ENCODE measurements around the gene STYXL1. TPM values are rescaled to one million over a fixed set of nuclear protein-coding genes. Genes with fewer than 3 reads are reported as not detected.

The STYXL1 gene
- total RNA-seq, 1 experiment from 2014 or later: 21.3 TPM

DNA sequence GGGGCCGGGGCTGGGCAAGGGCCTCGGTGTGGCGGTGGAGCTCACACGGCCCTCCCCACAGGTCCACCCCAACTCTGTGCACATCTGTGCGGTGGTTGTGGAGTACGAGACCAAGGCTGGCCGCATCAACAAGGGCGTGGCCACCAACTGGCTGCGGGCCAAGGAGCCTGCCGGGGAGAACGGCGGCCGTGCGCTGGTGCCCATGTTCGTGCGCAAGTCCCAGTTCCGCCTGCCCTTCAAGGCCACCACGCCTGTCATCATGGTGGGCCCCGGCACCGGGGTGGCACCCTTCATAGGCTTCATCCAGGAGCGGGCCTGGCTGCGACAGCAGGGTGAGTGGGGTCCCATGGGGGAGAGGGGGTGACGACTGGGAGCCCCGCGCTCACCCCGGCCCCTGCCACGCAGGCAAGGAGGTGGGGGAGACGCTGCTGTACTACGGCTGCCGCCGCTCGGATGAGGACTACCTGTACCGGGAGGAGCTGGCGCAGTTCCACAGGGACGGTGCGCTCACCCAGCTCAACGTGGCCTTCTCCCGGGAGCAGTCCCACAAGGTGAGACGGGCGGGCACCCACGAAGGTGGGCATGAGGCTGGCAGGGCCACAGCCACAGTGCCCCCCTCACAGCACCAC lies 62.2 kb downstream of the STYXL1 start:
- DNase-seq (ENCODE audit: low spot score) (no peak), ATAC-seq (no peak)
- Mint-ChIP-seq H3K4me1 (peaks cover 10% of the 10 kb centered on the region), H3K36me3 (peaks cover 9% of the 10 kb centered on the region), H3K27me3 (ENCODE audit: low read depth) (no peaks in the 10 kb centered on the region), H3K9me3 (no peaks in the 10 kb centered on the region), H3K4me3 (no peak overlapping the region), H3K27ac (no peak overlapping the region)
- POLR2A ChIA-PET: interaction anchor here (0.5 to 0.6 kb wide), 2 partner anchors 99 to 214 kb away, joined by 3 to 6 read pairs; no protein-coding TSS in a partner anchor
- no peak for TF ChIP-seq FOXK1 (CRISPR knock-in tag; IDR thresholded peaks at IDR 0.05)
- TF ChIP-seq, protein P1, sequence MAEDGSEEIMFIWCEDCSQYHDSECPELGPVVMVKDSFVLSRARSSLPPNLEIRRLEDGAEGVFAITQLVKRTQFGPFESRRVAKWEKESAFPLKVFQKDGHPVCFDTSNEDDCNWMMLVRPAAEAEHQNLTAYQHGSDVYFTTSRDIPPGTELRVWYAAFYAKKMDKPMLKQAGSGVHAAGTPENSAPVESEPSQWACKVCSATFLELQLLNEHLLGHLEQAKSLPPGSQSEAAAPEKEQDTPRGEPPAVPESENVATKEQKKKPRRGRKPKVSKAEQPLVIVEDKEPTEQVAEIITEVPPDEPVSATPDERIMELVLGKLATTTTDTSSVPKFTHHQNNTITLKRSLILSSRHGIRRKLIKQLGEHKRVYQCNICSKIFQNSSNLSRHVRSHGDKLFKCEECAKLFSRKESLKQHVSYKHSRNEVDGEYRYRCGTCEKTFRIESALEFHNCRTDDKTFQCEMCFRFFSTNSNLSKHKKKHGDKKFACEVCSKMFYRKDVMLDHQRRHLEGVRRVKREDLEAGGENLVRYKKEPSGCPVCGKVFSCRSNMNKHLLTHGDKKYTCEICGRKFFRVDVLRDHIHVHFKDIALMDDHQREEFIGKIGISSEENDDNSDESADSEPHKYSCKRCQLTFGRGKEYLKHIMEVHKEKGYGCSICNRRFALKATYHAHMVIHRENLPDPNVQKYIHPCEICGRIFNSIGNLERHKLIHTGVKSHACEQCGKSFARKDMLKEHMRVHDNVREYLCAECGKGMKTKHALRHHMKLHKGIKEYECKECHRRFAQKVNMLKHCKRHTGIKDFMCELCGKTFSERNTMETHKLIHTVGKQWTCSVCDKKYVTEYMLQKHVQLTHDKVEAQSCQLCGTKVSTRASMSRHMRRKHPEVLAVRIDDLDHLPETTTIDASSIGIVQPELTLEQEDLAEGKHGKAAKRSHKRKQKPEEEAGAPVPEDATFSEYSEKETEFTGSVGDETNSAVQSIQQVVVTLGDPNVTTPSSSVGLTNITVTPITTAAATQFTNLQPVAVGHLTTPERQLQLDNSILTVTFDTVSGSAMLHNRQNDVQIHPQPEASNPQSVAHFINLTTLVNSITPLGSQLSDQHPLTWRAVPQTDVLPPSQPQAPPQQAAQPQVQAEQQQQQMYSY (CRISPR knock-in tag; IDR thresholded peaks at IDR 0.05): no peak
- TF ChIP-seq NR3C1 (CRISPR knock-in tag; conservative IDR thresholded peaks at IDR 0.05; ENCODE audit: low read depth): no peak
- TF ChIP-seq RELA (CRISPR knock-in tag; IDR thresholded peaks at IDR 0.05; ENCODE audit: borderline replicate concordance): no peak
- CTCF ChIA-PET: interaction anchor here (0.6 to 1.3 kb wide), 2 partner anchors 120 to 209 kb away, joined by 3 to 4 read pairs; no protein-coding TSS in a partner anchor

DNA sequence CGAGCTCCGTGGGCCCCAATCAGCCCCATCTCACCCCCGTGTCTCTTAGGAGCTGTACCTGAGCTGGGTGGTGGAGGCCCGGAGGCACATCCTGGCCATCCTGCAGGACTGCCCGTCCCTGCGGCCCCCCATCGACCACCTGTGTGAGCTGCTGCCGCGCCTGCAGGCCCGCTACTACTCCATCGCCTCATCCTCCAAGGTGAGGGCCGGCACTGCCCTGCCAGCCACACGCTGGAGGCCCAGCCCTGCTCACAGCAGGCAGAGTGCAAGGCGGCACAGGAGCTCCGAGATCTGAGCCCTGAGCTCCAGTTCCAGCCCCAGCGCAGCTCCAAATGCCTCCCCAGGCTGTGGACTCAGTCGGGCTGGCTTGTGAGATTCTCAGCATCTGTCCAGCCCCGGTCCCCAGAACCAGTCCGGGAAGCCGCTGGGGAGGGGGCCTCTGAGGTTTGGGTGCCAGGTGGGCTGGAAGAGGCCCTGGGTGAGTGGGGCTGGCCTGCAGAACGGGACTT lies 62.7 kb downstream of the STYXL1 start:
- no peak overlapping the region for H3K27ac Mint-ChIP-seq
- ChIA-PET POLR2A (no interaction called here), CTCF (interaction anchor here (0.6 to 1.3 kb wide), 3 partner anchors 35 to 209 kb away, joined by 3 to 4 read pairs (median 3); no protein-coding TSS in a partner anchor)
- peaks cover 11% of the 10 kb centered on the region for H3K36me3 Mint-ChIP-seq
- no peaks in the 10 kb centered on the region for H3K27me3 Mint-ChIP-seq (ENCODE audit: low read depth)
- no peak overlapping the region for H3K4me3 Mint-ChIP-seq
- no peak for DNase-seq (ENCODE audit: low spot score)
- H3K9me3 Mint-ChIP-seq: no peaks in the 10 kb centered on the region
- ATAC-seq: no peak
- peaks cover 6% of the 10 kb centered on the region for H3K4me1 Mint-ChIP-seq
- TF ChIP-seq NFYB (CRISPR knock-in tag; conservative IDR thresholded peaks at IDR 0.05; ENCODE audit: low read depth) (no peak), JUN (CRISPR knock-in tag; IDR thresholded peaks at IDR 0.05) (no peak), HMGA2 (CRISPR knock-in tag; IDR thresholded peaks at IDR 0.05) (no peak), ZNF138 (CRISPR knock-in tag; conservative IDR thresholded peaks at IDR 0.05) (no peak), RORB (CRISPR knock-in tag; IDR thresholded peaks at IDR 0.05) (no peak), NR1H2 (CRISPR knock-in tag; IDR thresholded peaks at IDR 0.05) (no peak)
- TF ChIP-seq, protein P2, sequence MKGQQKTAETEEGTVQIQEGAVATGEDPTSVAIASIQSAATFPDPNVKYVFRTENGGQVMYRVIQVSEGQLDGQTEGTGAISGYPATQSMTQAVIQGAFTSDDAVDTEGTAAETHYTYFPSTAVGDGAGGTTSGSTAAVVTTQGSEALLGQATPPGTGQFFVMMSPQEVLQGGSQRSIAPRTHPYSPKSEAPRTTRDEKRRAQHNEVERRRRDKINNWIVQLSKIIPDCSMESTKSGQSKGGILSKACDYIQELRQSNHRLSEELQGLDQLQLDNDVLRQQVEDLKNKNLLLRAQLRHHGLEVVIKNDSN (CRISPR knock-in tag; IDR thresholded peaks at IDR 0.05): no peak
- TF ChIP-seq, protein P3, sequence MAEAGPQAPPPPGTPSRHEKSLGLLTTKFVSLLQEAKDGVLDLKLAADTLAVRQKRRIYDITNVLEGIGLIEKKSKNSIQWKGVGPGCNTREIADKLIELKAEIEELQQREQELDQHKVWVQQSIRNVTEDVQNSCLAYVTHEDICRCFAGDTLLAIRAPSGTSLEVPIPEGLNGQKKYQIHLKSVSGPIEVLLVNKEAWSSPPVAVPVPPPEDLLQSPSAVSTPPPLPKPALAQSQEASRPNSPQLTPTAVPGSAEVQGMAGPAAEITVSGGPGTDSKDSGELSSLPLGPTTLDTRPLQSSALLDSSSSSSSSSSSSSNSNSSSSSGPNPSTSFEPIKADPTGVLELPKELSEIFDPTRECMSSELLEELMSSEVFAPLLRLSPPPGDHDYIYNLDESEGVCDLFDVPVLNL (CRISPR knock-in tag; IDR thresholded peaks at IDR 0.05; ENCODE audit: borderline replicate concordance, low read depth): no peak
- TF ChIP-seq, protein P4, sequence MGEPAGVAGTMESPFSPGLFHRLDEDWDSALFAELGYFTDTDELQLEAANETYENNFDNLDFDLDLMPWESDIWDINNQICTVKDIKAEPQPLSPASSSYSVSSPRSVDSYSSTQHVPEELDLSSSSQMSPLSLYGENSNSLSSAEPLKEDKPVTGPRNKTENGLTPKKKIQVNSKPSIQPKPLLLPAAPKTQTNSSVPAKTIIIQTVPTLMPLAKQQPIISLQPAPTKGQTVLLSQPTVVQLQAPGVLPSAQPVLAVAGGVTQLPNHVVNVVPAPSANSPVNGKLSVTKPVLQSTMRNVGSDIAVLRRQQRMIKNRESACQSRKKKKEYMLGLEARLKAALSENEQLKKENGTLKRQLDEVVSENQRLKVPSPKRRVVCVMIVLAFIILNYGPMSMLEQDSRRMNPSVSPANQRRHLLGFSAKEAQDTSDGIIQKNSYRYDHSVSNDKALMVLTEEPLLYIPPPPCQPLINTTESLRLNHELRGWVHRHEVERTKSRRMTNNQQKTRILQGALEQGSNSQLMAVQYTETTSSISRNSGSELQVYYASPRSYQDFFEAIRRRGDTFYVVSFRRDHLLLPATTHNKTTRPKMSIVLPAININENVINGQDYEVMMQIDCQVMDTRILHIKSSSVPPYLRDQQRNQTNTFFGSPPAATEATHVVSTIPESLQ (CRISPR knock-in tag; IDR thresholded peaks at IDR 0.05): no peak
- TF ChIP-seq, protein P5, sequence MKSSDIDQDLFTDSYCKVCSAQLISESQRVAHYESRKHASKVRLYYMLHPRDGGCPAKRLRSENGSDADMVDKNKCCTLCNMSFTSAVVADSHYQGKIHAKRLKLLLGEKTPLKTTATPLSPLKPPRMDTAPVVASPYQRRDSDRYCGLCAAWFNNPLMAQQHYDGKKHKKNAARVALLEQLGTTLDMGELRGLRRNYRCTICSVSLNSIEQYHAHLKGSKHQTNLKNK (CRISPR knock-in tag; IDR thresholded peaks at IDR 0.05): no peak
- TF ChIP-seq, protein P6, sequence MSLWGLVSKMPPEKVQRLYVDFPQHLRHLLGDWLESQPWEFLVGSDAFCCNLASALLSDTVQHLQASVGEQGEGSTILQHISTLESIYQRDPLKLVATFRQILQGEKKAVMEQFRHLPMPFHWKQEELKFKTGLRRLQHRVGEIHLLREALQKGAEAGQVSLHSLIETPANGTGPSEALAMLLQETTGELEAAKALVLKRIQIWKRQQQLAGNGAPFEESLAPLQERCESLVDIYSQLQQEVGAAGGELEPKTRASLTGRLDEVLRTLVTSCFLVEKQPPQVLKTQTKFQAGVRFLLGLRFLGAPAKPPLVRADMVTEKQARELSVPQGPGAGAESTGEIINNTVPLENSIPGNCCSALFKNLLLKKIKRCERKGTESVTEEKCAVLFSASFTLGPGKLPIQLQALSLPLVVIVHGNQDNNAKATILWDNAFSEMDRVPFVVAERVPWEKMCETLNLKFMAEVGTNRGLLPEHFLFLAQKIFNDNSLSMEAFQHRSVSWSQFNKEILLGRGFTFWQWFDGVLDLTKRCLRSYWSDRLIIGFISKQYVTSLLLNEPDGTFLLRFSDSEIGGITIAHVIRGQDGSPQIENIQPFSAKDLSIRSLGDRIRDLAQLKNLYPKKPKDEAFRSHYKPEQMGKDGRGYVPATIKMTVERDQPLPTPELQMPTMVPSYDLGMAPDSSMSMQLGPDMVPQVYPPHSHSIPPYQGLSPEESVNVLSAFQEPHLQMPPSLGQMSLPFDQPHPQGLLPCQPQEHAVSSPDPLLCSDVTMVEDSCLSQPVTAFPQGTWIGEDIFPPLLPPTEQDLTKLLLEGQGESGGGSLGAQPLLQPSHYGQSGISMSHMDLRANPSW (CRISPR knock-in tag; conservative IDR thresholded peaks at IDR 0.05; ENCODE audit: low read depth): no peak

Data from WTC11 (cell line).